RWPE2 (cell line): ENCODE measurements around the gene TCEA2.

ENCODE experiments used
- ATAC-seq: fragments of 200-7000 bp; cut with Tn5 transposase; 3 replicates; pipeline ENCODE4 v1.9.1; 2021; ENCODE audit warnings: low read depth
- DNase-seq: peaks from one replicate; pipeline ENCODE4 v3.0.0-alpha.2; 2020; ENCODE audit warnings: low spot score
- H3K27ac ChIP-seq: fragments of 450-650 bp; 2 replicates; pipeline ENCODE4 v1.5.1; 2017; ENCODE audit warnings: mild to moderate bottlenecking; ENCODE audit not compliant: poor library complexity, severe bottlenecking
- H3K27me3 ChIP-seq: fragments of 250-450 bp; sonication (Bioruptor Pico); 2 replicates; pipeline ENCODE4 v1.5.1; 2021; ENCODE audit warnings: mild to moderate bottlenecking, moderate library complexity; ENCODE audit not compliant: insufficient read depth, poor library complexity, severe bottlenecking
- H3K36me3 ChIP-seq: fragments of 250-450 bp; sonication (Bioruptor Pico); 2 replicates; pipeline ENCODE4 v1.5.1; 2020; ENCODE audit warnings: low read depth, mild to moderate bottlenecking, moderate library complexity
- H3K4me1 ChIP-seq: fragments of 250-450 bp; sonication (Bioruptor Pico); 2 replicates; pipeline ENCODE4 v1.5.1; 2021; ENCODE audit warnings: mild to moderate bottlenecking, moderate library complexity; ENCODE audit not compliant: insufficient read depth, poor library complexity, severe bottlenecking
- H3K4me3 ChIP-seq: fragments of 250-450 bp; sonication (Bioruptor Pico); 2 replicates; pipeline ENCODE4 v1.5.1; 2021; ENCODE audit warnings: mild to moderate bottlenecking, moderate library complexity; ENCODE audit not compliant: severe bottlenecking
- H3K9me3 ChIP-seq: fragments of 250-450 bp; sonication (Bioruptor Pico); 2 replicates; pipeline ENCODE4 v1.5.1; 2021; ENCODE audit warnings: mild to moderate bottlenecking, moderate library complexity; ENCODE audit not compliant: severe bottlenecking
- CTCF ChIP-seq: fragments of 450-650 bp; IDR thresholded peaks from one replicate; pipeline ENCODE4 v1.5.1; 2017; ENCODE audit warnings: mild to moderate bottlenecking, moderate library complexity; ENCODE audit not compliant: poor library complexity, severe bottlenecking

The TCEA2 gene

GRCh38 chr20:64023361-64024140, 39.4 kb upstream of the TCEA2 start:
- H3K27me3 ChIP-seq: no peaks in the 10 kb centered on the region
- DNase-seq (no peak), ATAC-seq (no peak)
- TF ChIP-seq CTCF: no peak
- peaks cover 95% of the 10 kb centered on the region for H3K36me3 ChIP-seq
- H3K27ac ChIP-seq: no peak overlapping the region
- H3K4me1 ChIP-seq: no peaks in the 10 kb centered on the region
- no peaks in the 10 kb centered on the region for H3K9me3 ChIP-seq
- H3K4me3 ChIP-seq: no peak overlapping the region

- Histone ChIP-seq H3K4me3 (no peak overlapping the region), H3K9me3 (no peaks in the 10 kb centered on the region), H3K36me3 (peaks cover 95% of the 10 kb centered on the region), H3K27ac (no peak overlapping the region), H3K27me3 (no peaks in the 10 kb centered on the region), H3K4me1 (no peaks in the 10 kb centered on the region)
- ATAC-seq (no peak), DNase-seq (no peak)
- TF ChIP-seq CTCF: no peak
These were observed 38.6 kb upstream of the TCEA2 start for GRCh38 chr20:64024141-64024990.

DNA sequence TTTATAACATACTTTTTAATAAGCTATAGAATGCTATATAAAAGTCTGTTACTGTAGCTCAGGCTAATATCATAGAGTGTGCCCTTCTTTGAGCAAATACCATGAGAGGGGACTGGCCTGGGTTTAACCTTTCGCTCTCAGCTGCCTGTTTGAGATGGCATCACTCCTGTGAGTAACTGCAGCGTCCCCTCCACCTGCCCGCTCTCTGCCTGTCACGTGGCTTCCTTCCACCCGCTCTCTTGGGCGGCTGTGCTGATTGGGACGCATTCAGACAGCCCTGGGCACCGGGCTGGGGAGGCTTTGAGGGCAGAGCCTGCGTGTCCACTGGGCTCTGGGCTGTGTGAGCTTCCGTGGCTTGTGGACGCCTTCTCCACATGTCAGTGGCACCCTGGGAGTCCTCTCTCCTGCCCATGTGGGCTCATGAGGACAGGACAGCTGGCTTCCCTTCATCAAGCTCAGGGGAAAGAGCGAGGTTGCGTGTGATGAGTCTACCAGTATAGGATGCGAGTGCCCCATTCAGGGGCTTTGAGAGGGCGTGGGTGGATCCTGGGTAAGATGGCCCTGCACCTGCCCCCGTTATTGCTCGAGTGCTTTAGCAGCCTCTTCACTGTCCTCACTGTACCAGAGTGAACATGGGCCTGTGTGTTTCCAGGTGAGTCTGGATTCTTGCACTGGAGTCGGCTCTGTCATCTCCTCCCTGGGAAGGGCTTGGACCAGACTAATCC, 37.7 kb upstream of the TCEA2 start:
- Histone ChIP-seq H3K4me3 (no peak overlapping the region), H3K36me3 (peaks cover 92% of the 10 kb centered on the region), H3K27ac (no peak overlapping the region), H3K27me3 (no peaks in the 10 kb centered on the region), H3K9me3 (no peaks in the 10 kb centered on the region), H3K4me1 (no peaks in the 10 kb centered on the region)
- peak; percentile 83 for DNase-seq
- ATAC-seq: no peak
- TF ChIP-seq CTCF: no peak

DNA sequence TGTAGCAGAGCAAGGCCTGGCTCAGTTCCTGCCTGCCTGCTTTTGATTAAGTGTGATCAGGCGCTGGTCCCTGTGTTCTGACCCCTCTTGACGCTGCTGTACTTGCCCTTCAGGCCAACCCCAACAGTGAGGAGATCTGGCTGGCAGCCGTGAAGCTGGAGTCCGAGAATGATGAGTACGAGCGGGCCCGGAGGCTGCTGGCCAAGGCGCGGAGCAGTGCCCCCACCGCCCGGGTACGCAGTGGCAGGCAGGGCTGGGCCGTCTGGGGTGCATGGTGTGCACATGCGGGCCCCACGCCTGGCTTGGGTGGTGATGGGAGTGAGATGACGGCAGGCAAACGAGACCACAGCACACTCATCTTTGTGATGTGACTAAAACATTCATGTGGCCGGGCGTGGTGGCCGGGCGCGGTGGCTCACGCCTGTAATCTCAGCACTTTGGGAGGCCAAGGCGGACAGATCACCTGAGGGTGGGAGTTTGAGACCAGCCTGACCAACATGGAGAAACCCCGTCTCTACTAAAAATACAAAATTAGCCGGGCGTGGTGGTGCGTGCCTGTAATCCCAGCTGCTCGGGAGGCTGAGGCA, 37.1 kb upstream of the TCEA2 start:
- DNase-seq (peak; percentile 87), ATAC-seq (no peak)
- Histone ChIP-seq H3K9me3 (no peaks in the 10 kb centered on the region), H3K4me1 (no peaks in the 10 kb centered on the region), H3K27me3 (no peaks in the 10 kb centered on the region), H3K27ac (no peak overlapping the region), H3K4me3 (no peak overlapping the region), H3K36me3 (peaks cover 92% of the 10 kb centered on the region)
- TF ChIP-seq CTCF: no peak
